GM12878 (cell line): ENCODE data around the gene EMC1. TPM values are rescaled to one million over a fixed set of nuclear protein-coding genes. Genes with fewer than 3 reads are reported as not detected.

Source experiments
- ATAC-seq: fragments of 200-7000 bp; cut with Tn5 transposase; 3 replicates; pipeline ENCODE4 v1.9.1; 2020; ENCODE audit warnings: mild to moderate bottlenecking, moderate library complexity
- Bru-seq: library from RNA; stranded (reverse); fragments of 400-500 nt; gene quantifications from one replicate; lab custom pipeline; 2021; lab: Mats Ljungman, UMichigan
- BruChase-seq, 2 experiments: library from RNA; stranded (reverse); fragments of 400-500 nt; gene quantifications; one replicate each; lab custom pipeline; 2021; lab: Mats Ljungman, UMichigan
- BruUV-seq: library from RNA; stranded (reverse); fragments of 400-500 nt; replicated peaks from 2 replicates; lab custom pipeline; 2021; lab: Mats Ljungman, UMichigan
- CTCF ChIA-PET: fragments of 300-600 bp; sonication (Branson Sonifier 250); formaldehyde crosslinking; extraction: SDS; loops from one replicate; lab custom pipeline; 2021; ENCODE audit warnings: inconsistent platforms; lab: Yijun Ruan, JAX
- POLR2A ChIA-PET: fragments of 350-600 bp; formaldehyde crosslinking; extraction: SDS; loops from one replicate; lab custom pipeline; 2021; ENCODE audit warnings: inconsistent platforms; lab: Charles Lee
- RAD21 ChIA-PET: fragments of 300-600 bp; sonication (Branson Sonifier 250); formaldehyde crosslinking; loops from one replicate; lab custom pipeline; 2023; ENCODE audit warnings: antibody characterized with exemption; ENCODE audit not compliant: unreplicated experiment; lab: Charles Lee
- SMC1A ChIA-PET: fragments of 300-600 bp; sonication (Branson Sonifier 250); formaldehyde crosslinking; loops from one replicate; lab custom pipeline; 2023; ENCODE audit not compliant: unreplicated experiment, uncharacterized antibody; lab: Charles Lee
- DNase-seq: peaks from one replicate; pipeline ENCODE4 v3.0.0-alpha.2; 2011; ENCODE audit warnings: low read depth, low spot score
- FAIRE-seq: peaks from 3 replicates; lab custom pipeline; 2011; peaks lifted over from hg19 to GRCh38; lab: Jason Lieb, UNC
- H2AFZ ChIP-seq: 2 replicates; pipeline ENCODE4 v1.6.0; 2011; ENCODE audit warnings: low read depth, low read length, control low read depth; ENCODE audit not compliant: control insufficient read depth
- H3K27ac ChIP-seq: 2 replicates; pipeline ENCODE4 v1.5.1; 2011; ENCODE audit warnings: control low read depth; ENCODE audit not compliant: control insufficient read depth, insufficient read depth
- H3K27me3 ChIP-seq, 2 experiments: replicated peaks in 1 of 2; 2 replicates each; pipeline versions ENCODE4 v1.6.0 to v1.6.1; 2011; ENCODE audit warnings: low read length in 1 of 2; ENCODE audit not compliant: control insufficient read depth in 2 of 2, insufficient read depth in 2 of 2
- H3K36me3 ChIP-seq, 2 experiments: 2 replicates each; pipeline ENCODE4 v1.5.1; 2011; ENCODE audit warnings: low read length in 1 of 2; ENCODE audit not compliant: control insufficient read depth in 2 of 2, insufficient read depth in 2 of 2
- H3K4me1 ChIP-seq: 2 replicates; pipeline ENCODE4 v1.6.1; 2011; ENCODE audit warnings: mild to moderate bottlenecking, low read length, moderate library complexity, mixed read lengths; ENCODE audit not compliant: control insufficient read depth, insufficient read depth
- H3K4me2 ChIP-seq: 2 replicates; pipeline ENCODE4 v1.6.0; 2011; ENCODE audit warnings: control low read depth; ENCODE audit not compliant: control insufficient read depth, insufficient read depth
- H3K4me3 ChIP-seq: fragments of 200-600 bp; sonication (generic); 2 replicates; pipeline ENCODE4 v1.5.1; 2016
- H3K79me2 ChIP-seq: 2 replicates; pipeline ENCODE4 v1.6.0; 2011; ENCODE audit warnings: low read length; ENCODE audit not compliant: control insufficient read depth, insufficient read depth
- H3K9ac ChIP-seq: 2 replicates; pipeline ENCODE4 v1.8.0; 2011; ENCODE audit warnings: low read length, control low read depth, mixed read lengths; ENCODE audit not compliant: control insufficient read depth, insufficient read depth
- H3K9me3 ChIP-seq: replicated peaks from 3 replicates; pipeline ENCODE4 v1.5.1; 2011; ENCODE audit warnings: mild to moderate bottlenecking, low read length; ENCODE audit not compliant: control insufficient read depth, insufficient read depth
- H4K20me1 ChIP-seq: 2 replicates; pipeline ENCODE4 v1.6.0; 2011; ENCODE audit not compliant: control insufficient read depth, insufficient read depth
- BACH1 ChIP-seq: fragments of 450-650 bp; IDR thresholded peaks from 2 replicates; pipeline ENCODE4 v1.6.1; 2017; ENCODE audit warnings: mild to moderate bottlenecking, borderline replicate concordance
- BCL11A ChIP-seq: IDR thresholded peaks from 2 replicates; pipeline ENCODE4 v1.6.1; 2011; ENCODE audit warnings: low read depth, low read length
- CREB1 ChIP-seq: IDR thresholded peaks from 2 replicates; pipeline ENCODE4 v1.6.1; 2012; ENCODE audit warnings: low read depth, mild to moderate bottlenecking, inconsistent platforms
- E2F4 ChIP-seq: IDR thresholded peaks from 2 replicates; pipeline ENCODE4 v1.6.1; 2012; ENCODE audit warnings: low read depth, low read length, improper control_type of control experiment
- EGR1 ChIP-seq, 2 experiments: IDR thresholded peaks; 1 replicate in 1 of 2; 2 replicates in 1 of 2; pipeline ENCODE4 v1.6.1; 2011 to 2012; ENCODE audit warnings: low read depth in 2 of 2, low read length in 2 of 2, borderline replicate concordance in 1 of 2, mild to moderate bottlenecking in 1 of 2, moderate library complexity in 1 of 2
- KAT2A ChIP-seq: conservative IDR thresholded peaks from 2 replicates; pipeline ENCODE4 v1.6.1; 2011; ENCODE audit warnings: low read depth, low read length; ENCODE audit not compliant: control insufficient read depth
- KDM1A ChIP-seq: fragments of 200-600 bp; sonication (generic); IDR thresholded peaks from 2 replicates; pipeline ENCODE4 v1.6.1; 2016; ENCODE audit warnings: borderline replicate concordance
- MEF2B ChIP-seq: fragments of 450-650 bp; IDR thresholded peaks from 2 replicates; pipeline ENCODE4 v1.6.1; 2018; ENCODE audit warnings: mild to moderate bottlenecking, moderate library complexity; ENCODE audit not compliant: partially characterized antibody, poor library complexity, severe bottlenecking
- NFYB ChIP-seq: IDR thresholded peaks from 2 replicates; pipeline ENCODE4 v1.6.1; 2011; ENCODE audit warnings: low read depth, mild to moderate bottlenecking, low read length, improper control_type of control experiment, moderate library complexity; ENCODE audit not compliant: insufficient read depth
- NKRF ChIP-seq: fragments of 450-650 bp; conservative IDR thresholded peaks from 2 replicates; pipeline ENCODE4 v1.6.1; 2017; ENCODE audit warnings: mild to moderate bottlenecking, moderate library complexity
- RBBP5 ChIP-seq: fragments of 200-600 bp; sonication (generic); conservative IDR thresholded peaks from 2 replicates; pipeline ENCODE4 v1.6.1; 2016
- RELA ChIP-seq: fragments of 450-650 bp; IDR thresholded peaks from 2 replicates; pipeline ENCODE4 v1.8.0; 2014; ENCODE audit warnings: borderline replicate concordance; ENCODE audit not compliant: partially characterized antibody
- ZSCAN29 ChIP-seq: fragments of 450-650 bp; IDR thresholded peaks from 2 replicates; pipeline ENCODE4 v1.6.1; 2017; ENCODE audit warnings: mild to moderate bottlenecking, moderate library complexity
- WGBS: methylation state at CpG from one replicate; pipeline ENCODE4 v1.1.6; 2016; ENCODE audit warnings: low lambda C conversion rate; ENCODE audit not compliant: insufficient replicate concordance, insufficient coverage; ENCODE audit errors: missing lambda C conversion rate; 5-methylcytosine and 5-hydroxymethylcytosine counted together
- in situ Hi-C: fragments of 300-500 bp; cut with MboI; formaldehyde crosslinking; loops from 9 replicates; pipeline ENCODE4 v1.14.3; 2018; ENCODE audit warnings: mixed read lengths
- intact Hi-C: fragments of 100-400 bp; cut with micrococcal nuclease; formaldehyde crosslinking; loops from one replicate; pipeline ENCODE4 v1.14.2; 2022; ENCODE audit not compliant: unreplicated experiment
- long read RNA-seq, 2 experiments: library from polyadenylated mRNA; unstranded; transcript quantifications; one replicate each; pipeline ENCODE4 v2.0.0, GENCODE V29; 2019 to 2020
- polyA minus RNA-seq, 3 experiments: library from RNA; depleted of rRNA, polyadenylated mRNA; stranded (reverse); fragments of >200 nt; gene quantifications; 2 replicates each; pipeline ENCODE4 v1.2.3, GENCODE V29; 2011
- polyA plus RNA-seq, 11 experiments: library from polyadenylated mRNA; depleted of rRNA in 4 of 11; unstranded in 6 of 11; stranded (reverse) in 5 of 11; fragments of >200 nt; fragmentation: Nextera tagmentation in 4 of 11; fragmentation: Illumina TruSeq in 1 of 11; extraction: Ambion mirVana in 4 of 11; extraction: Trizol in 1 of 11; gene quantifications; 1 replicate in 1 of 11; 2 replicates in 10 of 11; pipeline versions ENCODE4 v1.2.1 to v1.2.3, GENCODE V29; 2011 to 2016; ENCODE audit warnings: inconsistent platforms in 2 of 11, missing spikeins in 2 of 11, low read depth in 1 of 11
- total RNA-seq, 4 experiments: library from RNA; depleted of rRNA in 3 of 4; stranded (reverse); fragments of >200 nt in 3 of 4; fragmentation: Illumina TruSeq in 1 of 4; extraction: Trizol in 1 of 4; gene quantifications; 2 replicates each; pipeline versions ENCODE4 v1.2.1 to v1.2.3, GENCODE V29; 2013 to 2021

The EMC1 gene
- 112 and 120 TPM in 2 replicates for total RNA-seq (2013; cell fraction: nucleolus; rRNA removed)
- 37.4 and 43.6 TPM in 2 replicates for total RNA-seq (2014; rRNA removed)
- total RNA-seq (2014; rRNA removed; fragmentation: Illumina TruSeq; extraction: Trizol) = 12.3 and 12.8 TPM in 2 replicates
- total RNA-seq (2021) = 37.0 and 40.7 TPM in 2 replicates
- polyA plus RNA-seq (2011; ENCODE audit: low read depth) = 14.5 TPM
- 7.9 and 13.2 TPM in 2 replicates for polyA plus RNA-seq (2011; rRNA removed)
- 18.4 and 24.1 TPM in 2 replicates for polyA plus RNA-seq (2011; cell fraction: cytosol; rRNA removed)
- polyA plus RNA-seq (2011; cell fraction: nucleus; rRNA removed) = 78.0 and 78.6 TPM in 2 replicates
- polyA plus RNA-seq (2012) = 20.2 and 20.5 TPM in 2 replicates
- 21.7 and 25.2 TPM in 2 replicates for polyA plus RNA-seq (2014; fragmentation: Illumina TruSeq; extraction: Trizol)
- polyA plus RNA-seq (2014; fragmentation: Nextera tagmentation; extraction: Ambion mirVana) = 10 to 100 TPM; 12.2 to 12.8 TPM
- 15.9 and 18.3 TPM in 2 replicates for polyA plus RNA-seq (2014; rRNA removed)
- 10 to 100 TPM; 33.5 to 35.4 TPM for polyA plus RNA-seq (2016; fragmentation: Nextera tagmentation; extraction: Ambion mirVana)
- 25.9 and 28.2 TPM in 2 replicates for polyA minus RNA-seq (2011; rRNA and poly(A)+ RNA removed)
- polyA minus RNA-seq (2011; cell fraction: cytosol; rRNA and poly(A)+ RNA removed) = 10.7 and 13.3 TPM in 2 replicates
- 23.0 and 39.4 TPM in 2 replicates for polyA minus RNA-seq (2011; cell fraction: nucleus; rRNA and poly(A)+ RNA removed)
- Bru-seq, nascent RNA = percentile 68 among the genes with signal in this experiment
- percentile 84 among the genes with signal in this experiment for BruChase-seq, experiment 1, labeled RNA remaining after a 6-hour chase
- percentile 78 among the genes with signal in this experiment for BruChase-seq, experiment 2, labeled RNA remaining after a 2-hour chase
- long read RNA-seq, experiment 1, full-length matches to known transcripts = 7 of 12 reads
- long read RNA-seq, experiment 1, partial matches to known transcripts = 4 of 12 reads
- long read RNA-seq, experiment 1, other reads (novel, unspliced or antisense) = 1 of 12 reads
- long read RNA-seq, experiment 2, full-length matches to known transcripts = 66 of 100 reads
- long read RNA-seq, experiment 2, partial matches to known transcripts = 17 of 100 reads
- long read RNA-seq, experiment 2, other reads (novel, unspliced or antisense) = 17 of 100 reads

DNA sequence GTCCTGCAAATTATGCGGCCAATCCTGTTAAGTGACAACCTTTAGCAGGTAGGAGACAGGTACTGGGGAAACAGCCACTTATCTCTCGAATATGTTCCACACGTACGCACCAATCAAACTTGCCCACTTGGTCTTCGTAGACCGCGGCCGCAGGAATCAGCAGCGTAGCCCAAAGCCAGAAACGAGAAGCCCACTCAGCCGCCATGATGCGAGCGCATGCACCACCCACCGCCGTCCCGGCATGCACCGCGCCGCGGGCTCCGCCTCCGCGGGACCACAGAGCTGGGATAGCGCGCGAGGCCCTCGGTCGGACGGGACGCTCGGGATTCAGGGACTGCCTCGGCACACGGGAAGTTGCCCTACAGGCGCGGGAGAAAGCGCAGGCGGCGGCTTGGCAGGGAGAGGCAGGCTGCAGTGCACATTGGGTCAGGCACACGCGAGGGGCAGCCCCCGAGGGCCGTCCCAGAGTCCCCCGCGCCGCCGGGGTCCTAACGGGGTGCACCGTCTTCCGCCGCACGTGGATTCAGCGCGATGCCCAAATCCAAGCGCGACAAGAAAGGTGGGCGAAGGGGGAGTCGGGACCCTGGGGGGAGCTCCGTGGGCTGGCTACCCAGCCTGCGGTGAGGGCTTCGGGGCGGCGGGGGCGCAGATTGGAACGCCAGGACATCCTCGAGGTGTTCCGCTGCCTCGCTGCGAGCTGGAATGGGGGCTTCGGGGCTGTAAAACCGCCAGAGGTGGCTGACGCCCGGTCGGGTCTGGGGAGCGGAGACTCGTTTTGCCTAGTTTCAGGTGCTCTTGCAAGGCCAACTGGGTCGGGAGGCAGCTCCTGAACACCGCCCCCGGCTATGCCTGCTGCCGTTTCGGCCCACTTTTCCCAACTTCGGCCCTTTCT lies at the start of gene EMC1, which contains the start of gene MRTO4:
EMC1 (minus strand) TSS at position 220 of the 892 bp plus-strand sequence; CDS start at position 205, 15 bp downstream.
MRTO4 (plus strand) TSS at position 501 of the 892 bp plus-strand sequence; CDS start at position 532, 31 bp downstream.
- SMC1A ChIA-PET = interaction anchor here (0.6 to 1.7 kb wide), 5 partner anchors 10 to 344 kb away, joined by 3 to 4 read pairs (median 3); no protein-coding TSS in a partner anchor
- CTCF ChIA-PET = interaction anchor here (0.9 to 1.8 kb wide), 5 partner anchors 9 to 344 kb away, joined by 3 to 9 read pairs (median 3); no protein-coding TSS in a partner anchor
- peak within 1 kb of the TSS; percentile 98 for H3K4me3 ChIP-seq
- in situ Hi-C loops = no loop called here
- ATAC-seq (peak; percentile 93), FAIRE-seq (peak; percentile 38), DNase-seq (peak; percentile 65)
- peak within 1 kb of the TSS; percentile 97 for H3K27ac ChIP-seq
- intact Hi-C loops = loop anchor here (1.0 to 5.0 kb wide), 3 partner anchors 41 to 401 kb away; partner anchors contain the start of genes AKR7A2, SLC66A1 and UBR4
- no peaks in the 10 kb centered on the region for H3K27me3 ChIP-seq
- H4K20me1 ChIP-seq = peaks cover 3% of the 10 kb centered on the region; the same call in 1 of the 2 replicates
- peaks cover 2 to 10% of the 10 kb centered on the region in 2 experiments for H3K36me3 ChIP-seq
- RAD21 ChIA-PET = interaction anchor here (0.7 to 1.3 kb wide), 2 partner anchors 44 to 402 kb away, joined by 3 to 4 read pairs; no protein-coding TSS in a partner anchor
- H2AFZ ChIP-seq = peak within 1 kb of the TSS; percentile 88
- H3K4me2 ChIP-seq = peak within 1 kb of the TSS; percentile 99
- BruUV-seq = no TSS peak
- peaks cover 65% of the 10 kb centered on the region for H3K79me2 ChIP-seq
- H3K9me3 ChIP-seq = no peaks in the 10 kb centered on the region
- under 1% methylated on average over 81 of the region's 81 CpGs for WGBS
- POLR2A ChIA-PET = interaction anchor here (0.9 to 1.3 kb wide), 4 partner anchors 39 to 61 kb away, joined by 3 to 4 read pairs (median 4); no protein-coding TSS in a partner anchor
- peaks cover 13% of the 10 kb centered on the region for H3K4me1 ChIP-seq
- peak within 1 kb of the TSS; percentile 92 for H3K9ac ChIP-seq
- TF ChIP-seq RBBP5 (no peak), MEF2B (peak; percentile 58), BCL11A (no peak), KAT2A (no peak), CREB1 (peak; percentile 68), NFYB (no peak), NKRF (peak; percentile 96), BACH1 (peak; percentile 78), KDM1A (no peak), EGR1 (IDR thresholded peaks at IDR 0.05; ENCODE audit: borderline replicate concordance in 1 of 2, low read depth in 2 of 2, low read length in 2 of 2) (peak in 1 of 2 experiments; percentile 87; a peak in 2 of 3 replicates), ZSCAN29 (0 out of 2 replicates have a peak, but pooled peaks have one; percentile 43), E2F4 (peak; percentile 68), RELA (peak; percentile 93)
